Subcutaneous abdominal adipose tissue (tissue), 5 donors: ENCODE results near the gene VAV2.

Experiments
- H3K27ac ChIP-seq: one replicate; pipeline ENCODE4 v1.7.0; 2013; ENCODE audit warnings: low read depth, mild to moderate bottlenecking, inconsistent platforms, low read length, moderate library complexity
- H3K27me3 ChIP-seq, 5 donors: one replicate each; pipeline ENCODE4 v1.7.0; 2013; ENCODE audit warnings: low read length in 5 of 5, inconsistent platforms in 1 of 5; ENCODE audit not compliant: control insufficient read depth in 5 of 5, insufficient read depth in 4 of 5
- H3K36me3 ChIP-seq, 5 donors: one replicate each; pipeline ENCODE4 v1.7.0; 2013; ENCODE audit warnings: low read length in 5 of 5; ENCODE audit not compliant: control insufficient read depth in 5 of 5, insufficient read depth in 5 of 5
- H3K4me1 ChIP-seq, 5 donors: one replicate each; pipeline ENCODE4 v1.7.0; 2013; ENCODE audit warnings: low read length in 5 of 5, mild to moderate bottlenecking in 3 of 5, moderate library complexity in 1 of 5; ENCODE audit not compliant: control insufficient read depth in 5 of 5, insufficient read depth in 5 of 5
- H3K4me3 ChIP-seq, 5 donors: one replicate each; pipeline ENCODE4 v1.7.0; 2013; ENCODE audit warnings: low read length in 5 of 5, low read depth in 1 of 5
- H3K9ac ChIP-seq, 5 donors: one replicate each; pipeline ENCODE4 v1.7.0; 2013; ENCODE audit warnings: low read length in 5 of 5, mild to moderate bottlenecking in 4 of 5, moderate library complexity in 3 of 5
- H3K9me3 ChIP-seq, 5 donors: one replicate each; pipeline ENCODE4 v1.7.0; 2013; ENCODE audit warnings: low read length in 5 of 5; ENCODE audit not compliant: control insufficient read depth in 5 of 5
- donor health status: healthy.
- donor health status: healthy.
- donor health status: healthy.
- donor health status: healthy.
- donor health status: healthy.

Gene VAV2

GRCh38 chr9:133813749-133814585, 178.2 kb downstream of the VAV2 start:
- peaks cover 0 to 18% (median 6%) of the 10 kb centered on the region in 5 donors for H3K36me3 ChIP-seq
- peaks cover 0 to 6% (median 0%) of the 10 kb centered on the region in 5 donors for H3K4me1 ChIP-seq
- no peaks in the 10 kb centered on the region for H3K27me3 ChIP-seq
- H3K27ac ChIP-seq: no peak overlapping the region
- no peak overlapping the region for H3K4me3 ChIP-seq
- no peaks in the 10 kb centered on the region for H3K9me3 ChIP-seq
- H3K9ac ChIP-seq: no peak overlapping the region

GRCh38 chr9:133812941-133813748, 179.0 kb downstream of the VAV2 start:
- Histone ChIP-seq H3K9ac (no peak overlapping the region), H3K4me1 (peaks cover 0 to 6% (median 0%) of the 10 kb centered on the region in 5 donors), H3K4me3 (no peak overlapping the region), H3K27ac (no peak overlapping the region), H3K9me3 (no peaks in the 10 kb centered on the region), H3K36me3 (peaks cover 0 to 26% (median 12%) of the 10 kb centered on the region in 5 donors), H3K27me3 (no peaks in the 10 kb centered on the region)

- Histone ChIP-seq H3K27me3 (no peaks in the 10 kb centered on the region), H3K27ac (no peak overlapping the region), H3K4me3 (no peak overlapping the region), H3K9ac (no peak overlapping the region), H3K36me3 (peaks cover 0 to 33% (median 15%) of the 10 kb centered on the region in 5 donors), H3K4me1 (peaks cover 0 to 6% (median 0%) of the 10 kb centered on the region in 5 donors), H3K9me3 (no peaks in the 10 kb centered on the region)
Measured at GRCh38 chr9:133812077-133812868, 179.9 kb downstream of the VAV2 start.

GRCh38 chr9:133811471-133811870, 180.7 kb downstream of the VAV2 start:
- no peak overlapping the region for H3K27ac ChIP-seq

GRCh38 chr9:133810556-133811195, 181.4 kb downstream of the VAV2 start:
- Histone ChIP-seq H3K4me1 (peaks cover 0 to 6% (median 0%) of the 10 kb centered on the region in 5 donors), H3K27me3 (no peaks in the 10 kb centered on the region), H3K9ac (no peak overlapping the region), H3K9me3 (no peaks in the 10 kb centered on the region), H3K36me3 (peaks cover 0 to 48% (median 22%) of the 10 kb centered on the region in 5 donors), H3K4me3 (no peak overlapping the region), H3K27ac (no peak overlapping the region)

More at GRCh38 chr9:133811471-133811870, 180.7 kb downstream of the VAV2 start:
- no peak overlapping the region for H3K9ac ChIP-seq
- H3K4me3 ChIP-seq: no peak overlapping the region
- no peaks in the 10 kb centered on the region for H3K27me3 ChIP-seq
- peaks cover 0 to 41% (median 18%) of the 10 kb centered on the region in 5 donors for H3K36me3 ChIP-seq
- peaks cover 0 to 6% (median 0%) of the 10 kb centered on the region in 5 donors for H3K4me1 ChIP-seq
- H3K9me3 ChIP-seq: no peaks in the 10 kb centered on the region

- no peak overlapping the region for H3K27ac ChIP-seq
- H3K27me3 ChIP-seq: no peaks in the 10 kb centered on the region
- H3K9ac ChIP-seq: no peak overlapping the region
- H3K36me3 ChIP-seq: peaks cover 0 to 53% (median 24%) of the 10 kb centered on the region in 5 donors
- H3K9me3 ChIP-seq: no peaks in the 10 kb centered on the region
- no peak overlapping the region for H3K4me3 ChIP-seq
- peaks cover 0 to 3% (median 0%) of the 10 kb centered on the region in 5 donors for H3K4me1 ChIP-seq
Measured at GRCh38 chr9:133809335-133809734, 182.8 kb downstream of the VAV2 start.

GRCh38 chr9:133807818-133808217, 184.3 kb downstream of the VAV2 start:
- Histone ChIP-seq H3K9ac (no peak overlapping the region), H3K9me3 (no peaks in the 10 kb centered on the region), H3K4me1 (peaks cover 0 to 11% (median 6%) of the 10 kb centered on the region in 5 donors), H3K4me3 (no peak overlapping the region), H3K36me3 (peaks cover 0 to 54% (median 24%) of the 10 kb centered on the region in 5 donors), H3K27me3 (no peaks in the 10 kb centered on the region), H3K27ac (no peak overlapping the region)

GRCh38 chr9:133807037-133807436, 185.1 kb downstream of the VAV2 start:
- no peak overlapping the region for H3K9ac ChIP-seq
- H3K27ac ChIP-seq: no peak overlapping the region
- H3K4me1 ChIP-seq: peaks cover 0 to 19% (median 13%) of the 10 kb centered on the region in 5 donors
- H3K4me3 ChIP-seq: no peak overlapping the region
- H3K9me3 ChIP-seq: no peaks in the 10 kb centered on the region
- no peaks in the 10 kb centered on the region for H3K27me3 ChIP-seq
- peaks cover 0 to 53% (median 24%) of the 10 kb centered on the region in 5 donors for H3K36me3 ChIP-seq

- Histone ChIP-seq H3K27me3 (no peaks in the 10 kb centered on the region), H3K4me3 (no peak overlapping the region), H3K9ac (no peak overlapping the region), H3K27ac (no peak overlapping the region), H3K9me3 (no peaks in the 10 kb centered on the region), H3K36me3 (peaks cover 0 to 50% (median 24%) of the 10 kb centered on the region in 5 donors), H3K4me1 (peaks cover 0 to 23% (median 17%) of the 10 kb centered on the region in 5 donors)
Measured at GRCh38 chr9:133806623-133807010, 185.5 kb downstream of the VAV2 start.
